Measurements from ENCODE around the gene SUPT4H1. TPM values are rescaled to one million over a fixed set of nuclear protein-coding genes. Genes with fewer than 3 reads are reported as not detected.

SUPT4H1 gene
- polyA plus RNA-seq, 1 donor, result 70.8 TPM

GRCh38 chr17:58328195-58329034, 23.6 kb downstream of the SUPT4H1 start, which contains the start of gene TSPOAP1:
Gene TSPOAP1, minus strand, starts transcription at chr17:58328795. Its CDS starts 875 bp downstream, at chr17:58327920.
- no peak for DNase-seq

- no peak for DNase-seq
Measured at GRCh38 chr17:58327363-58328194, 24.4 kb downstream of the SUPT4H1 start.

DNA sequence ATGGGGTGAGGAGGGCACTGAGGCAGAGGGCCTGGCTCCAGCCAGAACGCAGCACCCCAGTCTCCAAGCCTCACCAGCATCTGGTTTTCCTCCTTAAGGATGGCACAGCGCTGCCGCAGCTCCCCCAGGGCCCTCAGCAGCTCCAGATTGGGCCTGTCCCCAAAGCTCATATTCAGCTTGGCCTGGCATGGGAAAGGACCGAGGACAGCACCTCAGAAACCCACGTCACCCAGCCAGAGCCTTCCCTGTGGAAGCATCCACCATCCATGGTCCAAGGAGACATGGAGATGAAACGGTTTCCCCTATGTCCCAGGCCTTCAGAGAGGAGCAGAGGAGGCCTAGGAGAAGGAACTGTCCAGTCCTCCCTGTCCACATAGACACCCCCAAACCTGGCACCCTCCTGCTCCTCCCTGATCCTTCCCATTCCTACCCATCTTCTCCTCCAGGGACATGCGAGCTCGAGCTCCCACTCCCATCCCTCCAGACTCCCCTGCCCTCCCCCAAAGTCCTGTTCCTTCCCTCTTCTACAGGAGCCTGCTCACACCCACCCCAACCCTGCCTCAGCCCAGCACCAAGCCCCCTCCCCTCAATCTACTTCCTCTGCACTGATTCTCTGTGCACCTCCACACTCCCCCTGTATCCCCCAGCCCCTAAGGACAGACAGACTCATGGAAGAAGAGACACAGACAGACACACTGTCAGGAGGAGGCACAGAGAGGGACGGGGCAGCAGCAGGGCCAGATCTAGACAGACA, 25.2 kb downstream of the SUPT4H1 start:
- no peak for DNase-seq

DNA sequence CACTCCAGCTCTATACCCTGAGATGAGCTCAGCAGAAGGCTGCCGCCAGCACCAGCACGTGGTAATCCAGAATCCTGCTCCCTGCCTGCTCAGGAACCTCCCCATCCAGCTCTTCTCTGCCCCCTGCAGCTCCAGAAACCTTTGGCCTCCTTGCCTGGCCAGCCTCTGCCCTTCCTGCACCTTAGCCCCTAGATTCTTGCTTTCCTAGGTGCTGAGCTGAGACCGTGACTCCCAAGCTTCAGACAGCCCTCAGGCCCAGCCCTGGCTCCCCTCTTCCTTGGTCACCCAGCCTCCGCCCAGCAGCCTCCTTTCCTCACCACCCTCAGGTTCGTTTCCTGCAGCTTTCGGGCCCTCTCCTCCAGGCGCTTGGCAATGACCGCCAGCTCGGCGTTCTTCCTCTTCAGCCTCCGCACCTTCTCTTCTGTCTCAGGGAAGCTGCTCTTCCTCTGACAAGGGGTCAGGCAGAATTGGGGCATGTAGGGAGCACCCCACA, 26.0 kb downstream of the SUPT4H1 start:
- no peak for DNase-seq

DNA sequence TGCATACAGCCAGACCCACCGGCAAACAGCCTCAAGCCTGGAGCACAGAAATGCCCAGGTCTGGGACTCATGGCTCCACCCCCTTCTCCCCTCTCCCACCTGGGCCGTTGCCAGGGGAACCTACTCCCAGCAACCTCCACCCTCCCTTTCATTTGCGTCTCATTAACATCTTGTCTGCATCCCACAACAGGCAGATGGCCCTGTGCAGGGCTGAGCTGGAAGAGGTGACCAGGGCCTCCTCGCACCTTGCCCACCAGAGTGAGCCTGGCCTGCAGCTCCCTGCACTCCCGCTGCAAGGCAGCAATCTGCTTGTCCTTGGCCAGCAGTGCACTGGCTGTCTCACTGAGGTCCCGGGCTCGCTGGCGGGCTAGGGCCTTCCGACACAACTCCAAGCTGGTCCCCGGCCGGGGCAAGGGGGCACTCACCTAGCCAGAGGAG, 26.7 kb downstream of the SUPT4H1 start:
- no peak for DNase-seq

DNA sequence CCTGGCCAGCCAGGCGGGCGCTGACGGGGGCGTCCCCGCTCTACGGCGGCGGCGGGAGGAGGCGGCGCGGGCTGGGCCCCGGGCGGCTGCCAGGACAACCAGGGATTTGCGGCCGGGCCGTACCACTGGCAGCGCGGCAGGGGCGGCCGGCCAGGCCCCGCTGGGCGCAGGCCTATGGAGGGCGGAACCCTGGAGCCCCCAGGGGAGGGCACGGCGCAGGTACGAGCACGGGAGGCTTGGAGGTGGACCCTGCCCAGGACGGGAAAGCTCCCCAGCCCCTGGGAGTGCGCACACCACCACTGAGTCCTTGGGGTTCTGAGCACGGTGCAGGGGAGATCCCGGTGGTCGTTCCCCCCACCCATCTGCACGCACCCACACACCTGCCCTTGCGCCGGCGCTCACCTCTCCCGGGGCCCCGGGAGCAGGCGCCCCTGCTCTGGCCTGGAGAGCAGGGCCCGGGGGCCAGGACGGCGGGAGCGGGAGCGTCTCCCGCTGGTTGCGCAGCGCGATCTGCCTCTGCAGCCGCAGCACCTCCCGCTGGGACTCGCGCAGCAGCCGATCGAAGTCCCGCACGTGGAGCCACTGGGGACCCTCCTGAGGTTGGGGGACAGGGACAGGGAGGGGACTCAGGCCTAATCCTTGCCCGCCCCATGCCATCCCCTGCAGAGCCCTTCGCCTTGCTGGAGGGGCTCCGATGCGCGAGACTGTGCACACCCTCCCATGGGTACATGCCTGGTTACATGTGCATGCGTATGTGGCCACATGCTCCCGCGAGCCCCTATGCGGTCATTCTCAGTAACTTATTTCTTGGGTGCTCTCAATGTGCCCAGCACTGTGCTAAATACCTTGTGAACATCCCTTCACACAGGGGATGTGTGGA, 27.4 kb downstream of the SUPT4H1 start:
- no peak for DNase-seq

- no peak for DNase-seq
Measured at GRCh38 chr17:58324056-58324408, 28.0 kb downstream of the SUPT4H1 start.

- no peak for DNase-seq
Measured at GRCh38 chr17:58323366-58324055, 28.5 kb downstream of the SUPT4H1 start.

- no peak for DNase-seq
Measured at GRCh38 chr17:58322581-58323185, 29.3 kb downstream of the SUPT4H1 start.

GRCh38 chr17:58321571-58322525, 30.2 kb downstream of the SUPT4H1 start:
- no peak for DNase-seq

DNA sequence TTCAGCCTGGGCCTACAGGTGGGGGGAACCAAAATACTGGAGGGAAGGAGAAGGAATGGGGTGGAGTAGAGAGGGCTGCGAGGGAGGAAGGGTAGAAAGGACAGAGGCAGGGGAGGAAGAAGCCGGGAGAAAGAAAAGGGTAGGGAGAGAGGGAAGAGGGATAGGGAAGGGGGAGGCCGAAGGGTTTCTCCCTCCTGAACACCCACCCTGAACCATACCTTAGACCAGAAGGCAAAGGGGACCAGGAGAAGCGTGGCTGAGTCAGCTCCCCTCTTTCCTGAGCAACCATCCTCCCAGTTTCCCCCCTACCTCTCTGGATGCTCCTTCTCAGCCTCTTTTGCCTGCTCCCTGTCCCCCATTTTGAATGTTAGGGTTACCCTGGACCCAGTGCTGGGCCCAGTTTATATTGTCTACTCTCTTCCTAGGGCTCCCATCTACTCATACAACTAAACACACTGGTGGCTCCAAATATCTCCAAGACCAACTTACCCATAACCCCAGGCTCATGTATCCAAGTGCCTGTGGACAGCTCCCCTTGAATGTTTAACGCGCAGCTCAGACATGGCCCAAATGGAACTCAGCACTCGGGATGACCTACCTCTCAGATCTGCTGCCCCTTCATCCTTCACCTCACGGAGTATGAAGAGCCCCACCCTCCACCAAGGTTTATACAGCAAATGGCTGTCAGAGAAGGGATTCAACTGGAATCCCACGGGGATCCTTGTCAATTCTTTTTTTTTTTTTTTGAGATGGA, 31.3 kb downstream of the SUPT4H1 start:
- DNase-seq, result no peak

DNA sequence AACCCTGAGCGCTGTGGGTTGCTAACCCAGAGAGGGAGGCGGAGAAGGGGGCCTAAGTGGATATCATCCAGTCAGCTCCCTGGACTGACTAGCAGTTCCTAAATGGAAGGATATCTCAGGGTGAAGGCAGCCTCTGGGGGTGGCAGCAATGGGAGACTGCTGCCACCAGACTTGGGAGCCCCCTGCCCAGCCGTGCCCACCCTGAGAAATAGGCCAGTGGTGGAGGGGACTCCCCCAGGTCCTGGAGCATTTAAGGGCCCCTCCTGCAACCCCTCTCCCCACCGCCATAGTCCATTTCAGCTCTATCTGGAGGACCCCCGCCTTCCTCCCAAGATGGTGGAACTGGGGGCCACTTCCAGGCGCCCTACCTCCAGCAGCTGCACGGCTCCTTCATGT, 31.8 kb downstream of the SUPT4H1 start:
- no peak for DNase-seq

DNA sequence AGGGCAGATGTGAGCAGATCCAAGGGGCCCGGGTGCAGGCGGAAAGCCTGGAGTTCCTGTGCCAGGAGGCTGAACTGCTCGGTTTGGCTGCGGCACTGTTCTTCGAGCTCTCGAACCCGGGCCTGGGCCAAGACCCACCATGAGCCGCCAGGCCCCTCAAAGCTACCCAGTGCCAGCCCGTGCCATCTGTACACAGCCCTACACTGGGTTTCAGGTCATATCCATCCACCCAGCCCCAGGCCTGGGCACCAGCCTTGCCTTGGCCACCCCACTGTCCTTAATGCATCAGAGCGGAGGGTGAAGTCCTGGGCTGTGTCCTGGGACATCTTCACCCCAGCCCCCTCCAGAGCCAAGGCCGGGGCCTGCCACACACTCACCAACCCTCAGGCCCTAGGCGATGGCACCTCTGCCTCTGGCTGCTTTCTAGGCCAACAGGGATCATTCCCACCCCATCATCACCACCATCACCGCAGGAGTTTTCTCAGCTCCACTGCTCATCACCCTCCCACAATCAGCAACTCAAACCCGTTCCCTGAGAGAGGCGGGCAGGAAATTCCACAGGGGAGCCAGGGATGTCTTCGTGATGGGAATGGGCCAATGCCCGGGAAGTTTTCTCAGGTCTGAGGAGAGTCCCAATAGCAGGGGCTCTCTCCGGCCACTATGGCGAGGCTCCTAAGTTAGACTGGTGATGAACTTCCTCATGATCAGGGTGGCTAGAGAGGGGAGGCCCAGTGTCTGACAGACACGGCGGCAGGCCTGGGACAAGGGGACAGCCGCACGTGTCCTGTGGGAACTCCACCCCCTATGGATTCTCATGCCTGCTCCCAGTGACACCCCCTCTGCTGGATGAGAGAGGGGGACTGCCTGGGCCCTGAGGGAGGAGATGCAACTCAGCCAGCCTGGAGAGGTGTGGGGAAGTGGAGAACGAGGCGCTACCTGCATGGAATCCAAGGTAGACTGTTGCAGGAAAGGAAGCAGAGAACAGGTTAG, 32.5 kb downstream of the SUPT4H1 start:
- no peak for DNase-seq

DNA sequence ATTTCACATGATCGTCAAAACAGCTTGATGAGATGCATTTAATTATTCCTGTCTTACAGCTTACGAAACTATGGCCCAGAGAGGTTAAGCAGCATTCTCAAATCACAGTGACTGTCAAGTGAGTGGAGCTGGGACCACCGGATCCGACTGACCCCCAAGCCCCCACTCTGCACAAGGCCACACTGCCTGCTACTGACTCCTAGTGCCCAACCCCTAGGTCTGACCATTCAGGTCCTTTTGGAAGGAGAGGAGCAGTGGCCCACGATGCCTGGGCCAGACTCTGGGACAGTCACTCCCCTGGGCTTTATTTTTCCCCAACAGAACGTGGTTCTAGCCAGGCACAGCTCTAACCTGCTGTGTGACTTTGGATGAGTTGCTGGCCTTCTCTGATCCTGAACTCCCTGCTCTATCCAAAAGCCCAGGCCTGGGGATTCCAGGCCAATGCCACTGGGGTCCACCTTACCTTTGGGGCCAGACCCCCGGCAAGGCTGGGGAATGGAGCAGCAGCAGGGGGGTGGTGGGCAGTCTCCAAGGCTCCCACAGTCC, 33.3 kb downstream of the SUPT4H1 start:
- DNase-seq, result no peak

- no peak for DNase-seq
Measured at GRCh38 chr17:58318065-58318481, 33.9 kb downstream of the SUPT4H1 start.

- DNase-seq, result no peak
Measured at GRCh38 chr17:58317421-58318064, 34.5 kb downstream of the SUPT4H1 start.
